ENCODE results near the gene FANCD2. TPM values are rescaled to one million over a fixed set of nuclear protein-coding genes. Genes with fewer than 3 reads are reported as not detected.
"Not testable (repeated sequence)": the region's sequence is repeated elsewhere in the genome, so short reads cannot be mapped to it uniquely, and the experiment has no call there.

FANCD2 gene
- polyA plus RNA-seq, 4 donors: 16.2 to 25.6 (median 20.4) TPM

DNA sequence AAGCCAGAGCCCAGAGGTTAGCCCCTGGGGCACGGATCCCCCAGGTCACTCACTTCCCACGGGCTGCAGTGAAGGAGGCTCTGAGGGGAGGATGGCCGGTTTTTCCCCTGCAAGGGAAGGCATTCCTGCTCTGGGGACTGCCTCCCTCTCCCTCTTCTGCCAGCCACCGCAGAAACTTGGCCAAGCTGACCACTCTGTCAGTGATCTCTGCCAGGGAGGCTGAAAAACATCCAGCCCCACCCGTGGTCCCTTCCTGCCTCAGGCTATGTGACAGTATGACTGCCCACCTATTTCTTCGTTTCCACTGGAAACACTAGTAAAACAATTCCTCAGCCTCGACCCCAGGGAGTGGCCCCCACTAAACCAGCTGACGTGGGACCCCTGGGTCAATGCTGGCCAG is 14.6 kb upstream of the FANCD2 start:
- DNase-seq (ENCODE audit: low read depth in 4 of 4, low spot score in 2 of 4): no peak

GRCh38 chr3:10012106-10012505 is 14.1 kb upstream of the FANCD2 start:
- no peak for DNase-seq (ENCODE audit: low read depth in 4 of 4, low spot score in 2 of 4)

DNA sequence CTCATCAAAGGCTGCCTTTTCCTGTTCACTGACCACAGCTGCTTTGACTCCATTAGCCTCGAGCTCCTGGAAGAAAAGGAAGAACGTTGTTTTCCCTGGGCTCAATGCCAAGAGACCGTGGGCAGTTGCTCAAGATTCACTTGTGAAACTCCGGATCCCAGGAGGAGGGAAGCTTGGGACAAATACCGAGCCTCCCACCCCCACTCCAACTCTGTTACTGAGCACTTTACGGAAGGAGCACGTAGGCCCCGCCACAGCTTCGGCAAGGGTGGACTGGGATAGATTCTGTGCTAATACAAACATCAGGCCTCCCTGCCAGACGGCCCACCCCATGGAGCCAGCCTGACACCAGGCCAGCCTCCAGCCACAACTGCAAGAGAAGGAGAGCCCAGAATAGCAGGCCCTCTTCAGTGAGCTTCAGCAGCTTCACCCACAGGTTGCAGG is 10.8 kb upstream of the FANCD2 start:
- peak in 3 of 4 donors; percentile 47 to 62 (median 56) for DNase-seq (ENCODE audit: low read depth in 4 of 4, low spot score in 2 of 4)

GRCh38 chr3:10017636-10018292 is 8.5 kb upstream of the FANCD2 start:
- no peak for DNase-seq (ENCODE audit: low read depth in 4 of 4, low spot score in 2 of 4)

GRCh38 chr3:10018806-10019205 is 7.4 kb upstream of the FANCD2 start:
- DNase-seq (ENCODE audit: low read depth in 4 of 4, low spot score in 2 of 4): not testable (repeated sequence)

DNA sequence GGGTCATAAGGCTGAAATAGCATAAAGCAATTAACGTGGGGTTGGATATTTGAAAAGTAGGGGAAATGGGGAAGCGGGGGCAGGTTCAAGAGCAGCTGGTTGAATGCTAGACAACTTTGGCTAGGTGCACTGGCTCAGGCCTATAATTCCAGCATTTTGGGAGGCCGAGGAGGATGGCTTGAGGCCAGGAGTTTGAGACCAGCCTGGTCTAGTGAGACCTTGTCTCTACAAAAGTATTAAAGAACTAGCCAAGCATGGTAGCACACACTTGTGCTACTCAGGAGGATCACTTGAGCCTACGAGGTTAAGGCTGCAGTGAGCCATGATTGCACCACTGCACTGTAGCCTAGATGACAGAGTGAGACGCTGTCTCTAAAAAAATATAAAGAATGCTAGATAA is 6.9 kb upstream of the FANCD2 start:
- no peak for DNase-seq (ENCODE audit: low read depth in 4 of 4, low spot score in 2 of 4)

DNA sequence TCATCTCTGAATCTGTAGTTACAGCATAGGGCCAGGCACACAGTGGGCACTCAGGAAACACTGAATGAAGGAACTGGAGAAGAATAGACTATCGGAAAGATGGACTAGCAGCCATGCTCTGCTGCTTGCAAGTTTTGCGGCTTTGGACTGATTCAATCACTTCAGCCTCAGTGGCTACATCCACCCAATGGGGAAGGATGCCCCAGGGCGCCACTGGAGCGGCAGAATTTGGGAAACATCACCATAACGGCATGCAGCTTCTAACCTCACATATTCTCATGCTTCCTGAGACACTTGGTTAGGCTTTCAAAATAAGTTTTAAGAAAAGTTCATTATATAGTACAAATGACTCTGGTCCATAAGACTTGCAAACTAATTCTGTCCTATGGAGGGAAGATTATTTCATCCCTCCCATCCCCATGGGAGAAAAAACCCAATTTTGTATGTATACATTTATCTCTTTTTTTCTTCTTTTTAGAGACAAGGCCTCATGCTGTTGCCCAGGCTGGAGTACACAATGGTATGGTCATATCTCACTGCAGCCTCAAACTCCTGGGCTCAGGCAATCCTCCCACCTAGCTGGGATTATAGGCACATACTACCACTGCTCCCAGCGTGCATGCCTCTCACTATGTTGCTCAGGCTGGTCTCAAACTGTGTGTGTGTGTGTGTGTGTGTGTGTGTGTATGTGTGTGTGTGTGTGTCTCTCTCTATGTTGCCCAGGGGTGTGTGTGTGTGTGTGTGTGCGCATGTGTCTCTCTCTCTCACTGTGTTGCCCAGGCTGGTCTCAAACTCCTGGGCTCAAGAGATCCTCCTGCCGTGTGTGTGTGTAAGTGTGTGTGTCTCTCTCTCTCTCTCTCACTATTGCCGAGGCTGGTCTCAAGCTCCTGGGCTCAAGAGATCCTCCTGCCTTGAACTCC is 4.1 kb upstream of the FANCD2 start:
- no peak for DNase-seq (ENCODE audit: low read depth in 4 of 4, low spot score in 2 of 4)

GRCh38 chr3:10023587-10024310 is 2.5 kb upstream of the FANCD2 start:
- DNase-seq (ENCODE audit: low read depth in 4 of 4, low spot score in 2 of 4): no peak

DNA sequence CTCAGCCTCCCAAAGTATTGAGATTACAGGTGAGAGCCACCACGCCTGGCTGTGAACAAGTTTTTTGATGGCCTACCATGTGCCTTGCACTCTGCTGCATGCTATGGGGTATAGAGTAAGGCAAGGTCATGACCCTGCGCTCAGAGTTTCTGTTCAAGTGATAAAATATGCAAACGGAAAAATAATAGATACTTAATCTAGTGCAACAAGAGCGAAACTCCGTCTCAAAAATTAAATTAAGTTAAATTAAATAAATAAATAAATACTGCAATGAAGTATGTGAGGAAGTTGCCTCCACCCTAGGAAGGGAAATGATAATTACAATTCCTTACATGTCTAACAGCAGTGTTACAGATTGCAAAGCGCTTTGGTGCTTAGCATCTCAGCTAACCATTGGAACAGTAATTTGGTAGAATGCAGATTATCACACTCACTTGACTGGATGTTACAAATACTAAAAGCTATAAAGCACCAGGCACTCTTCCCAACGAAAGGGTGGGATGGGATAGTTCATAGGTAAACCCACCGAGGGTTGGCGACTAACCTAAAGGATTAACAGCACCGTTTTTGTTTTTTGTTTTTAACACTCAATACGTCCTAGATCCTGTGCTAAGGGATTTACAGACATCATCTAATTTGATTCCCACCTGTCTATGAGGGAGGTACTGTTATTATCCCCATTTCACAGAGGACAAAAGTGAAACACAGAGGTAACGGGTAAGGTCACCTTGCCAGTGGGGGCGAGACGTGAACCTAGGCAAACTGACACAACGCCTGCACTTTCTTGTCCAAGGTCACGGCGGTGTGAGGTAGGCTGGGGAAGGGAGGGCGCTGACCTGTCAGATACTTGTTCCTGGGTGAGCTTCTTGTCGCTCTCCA is 793 bp upstream of the FANCD2 start:
- DNase-seq (ENCODE audit: low read depth in 4 of 4, low spot score in 2 of 4): no peak

- DNase-seq (ENCODE audit: low read depth in 4 of 4, low spot score in 2 of 4): no peak
Measured at GRCh38 chr3:10041034-10041433, 14.8 kb downstream of the FANCD2 start.

- no peak for DNase-seq (ENCODE audit: low read depth in 4 of 4, low spot score in 2 of 4)
Measured at GRCh38 chr3:10047876-10048275, 21.6 kb downstream of the FANCD2 start.

GRCh38 chr3:10053054-10053453 is 26.8 kb downstream of the FANCD2 start:
- not testable (repeated sequence) for DNase-seq (ENCODE audit: low read depth in 4 of 4, low spot score in 2 of 4)

- no peak for DNase-seq (ENCODE audit: low read depth in 4 of 4, low spot score in 2 of 4)
Measured at GRCh38 chr3:10055097-10055496, 28.9 kb downstream of the FANCD2 start.

DNA sequence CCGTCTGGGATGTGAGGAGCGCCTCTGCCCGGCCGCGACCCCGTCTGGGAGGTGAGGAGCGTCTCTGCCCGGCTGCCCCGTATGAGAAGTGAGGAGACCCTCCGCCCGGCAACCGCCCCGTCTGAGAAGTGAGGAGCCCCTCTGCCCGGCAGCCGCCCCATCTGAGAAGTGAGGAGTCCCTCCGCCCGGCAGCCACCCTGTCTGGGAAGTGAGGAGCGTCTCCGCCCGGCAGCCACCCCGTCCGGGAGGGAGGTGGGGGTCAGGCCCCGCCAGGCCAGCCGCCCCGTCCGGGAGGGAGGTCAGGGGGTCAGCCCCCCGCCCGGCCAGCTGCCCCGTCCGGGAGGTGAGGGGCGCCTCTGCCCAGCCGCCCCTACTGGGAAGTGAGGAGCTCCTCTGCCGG is 43.8 kb downstream of the FANCD2 start:
- DNase-seq (ENCODE audit: low read depth in 4 of 4, low spot score in 2 of 4): not testable (repeated sequence)

GRCh38 chr3:10074666-10075065 is 48.4 kb downstream of the FANCD2 start:
- DNase-seq (ENCODE audit: low read depth in 4 of 4, low spot score in 2 of 4): no peak

GRCh38 chr3:10081871-10082270 is 55.6 kb downstream of the FANCD2 start:
- DNase-seq (ENCODE audit: low read depth in 4 of 4, low spot score in 2 of 4): no peak

- DNase-seq (ENCODE audit: low read depth in 4 of 4, low spot score in 2 of 4): no peak
Measured at GRCh38 chr3:10085738-10086137, 59.5 kb downstream of the FANCD2 start.

DNA sequence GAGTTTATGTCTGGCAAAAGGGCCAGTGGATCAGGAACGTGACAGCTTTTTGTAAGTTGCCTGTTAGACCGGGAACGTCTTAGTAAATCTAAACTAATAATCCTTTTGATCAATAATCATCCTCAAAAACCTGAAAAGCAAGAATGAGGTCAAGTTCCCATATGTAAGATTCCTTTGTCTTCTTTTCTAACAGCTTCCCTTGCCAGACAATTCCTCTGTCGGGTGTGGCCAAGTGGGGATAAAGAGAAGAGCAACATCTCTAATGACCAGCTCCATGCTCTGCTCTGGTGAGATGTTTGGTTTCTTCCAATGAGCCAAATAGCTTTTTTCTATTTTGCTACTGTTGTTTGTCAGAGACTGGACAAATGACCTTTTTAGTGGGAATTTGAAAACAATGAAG is 62.0 kb downstream of the FANCD2 start:
- no peak for DNase-seq (ENCODE audit: low read depth in 4 of 4, low spot score in 2 of 4)

- DNase-seq (ENCODE audit: low read depth in 4 of 4, low spot score in 2 of 4): no peak
Measured at GRCh38 chr3:10090179-10090578, 63.9 kb downstream of the FANCD2 start.

DNA sequence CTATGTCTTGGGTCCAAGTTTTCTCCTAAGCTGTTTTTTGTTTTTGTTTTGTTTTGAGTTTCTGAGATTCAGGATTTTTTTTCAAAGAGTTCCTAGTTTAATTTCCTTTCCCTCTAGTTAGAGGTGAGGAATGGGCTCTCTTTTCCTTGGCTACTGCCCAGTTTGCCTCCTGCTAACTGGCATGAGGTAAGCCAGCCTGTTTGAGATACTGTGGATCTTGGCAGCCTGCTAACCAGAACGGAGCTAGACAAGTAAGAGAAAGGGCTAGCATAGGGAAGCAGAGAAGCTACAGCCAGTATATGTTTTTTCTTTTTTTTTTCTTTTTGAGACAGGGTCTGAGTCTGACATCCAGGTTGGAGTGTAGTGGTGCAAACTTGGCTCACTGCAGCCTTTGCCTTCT is 64.5 kb downstream of the FANCD2 start:
- not testable (repeated sequence) for DNase-seq (ENCODE audit: low read depth in 4 of 4, low spot score in 2 of 4)

Measured in left renal cortex interstitium (tissue), 4 donors.